ENCODE measurements around the gene RAMACL. TPM values are rescaled to one million over a fixed set of nuclear protein-coding genes. Genes with fewer than 3 reads are reported as not detected.

Gene RAMACL
- total RNA-seq, 1 donor from 2014 or later, result 8.0 TPM

GRCh38 chr6:166601956-166602355, 15.5 kb upstream of the RAMACL start:
- Histone ChIP-seq H3K4me3 (no peak overlapping the region), H3K36me3 (no peaks in the 10 kb centered on the region)

GRCh38 chr6:166600931-166601330, 14.5 kb upstream of the RAMACL start:
- H3K9me3 ChIP-seq, result no peaks in the 10 kb centered on the region
- DNase-seq (no peak), ATAC-seq (no peak)
- no peaks in the 10 kb centered on the region for H3K36me3 ChIP-seq
- no peak for TF ChIP-seq CTCF (IDR thresholded peaks at IDR 0.05)
- no peak overlapping the region for H3K4me3 ChIP-seq
- H3K27me3 ChIP-seq, result no peaks in the 10 kb centered on the region
- intact Hi-C loops (cut with DNase I), result no loop called here
- H3K4me1 ChIP-seq, result peaks cover 35% of the 10 kb centered on the region
- no peak overlapping the region for H3K27ac ChIP-seq

More at GRCh38 chr6:166601956-166602355, 15.5 kb upstream of the RAMACL start:
- Histone ChIP-seq H3K27ac (no peak overlapping the region), H3K9me3 (no peaks in the 10 kb centered on the region), H3K4me1 (peaks cover 31% of the 10 kb centered on the region), H3K27me3 (no peaks in the 10 kb centered on the region)
- no peak for ATAC-seq
- intact Hi-C loops (cut with DNase I), result no loop called here
- DNase-seq, result no peak
- TF ChIP-seq CTCF (IDR thresholded peaks at IDR 0.05), result no peak

- no peaks in the 10 kb centered on the region for H3K36me3 ChIP-seq
- H3K9me3 ChIP-seq, result no peaks in the 10 kb centered on the region
- H3K4me3 ChIP-seq, result no peak overlapping the region
- H3K4me1 ChIP-seq, result peaks cover 35% of the 10 kb centered on the region
- ATAC-seq (peak; percentile 38), DNase-seq (no peak)
- H3K27me3 ChIP-seq, result no peaks in the 10 kb centered on the region
- peak overlapping the region; percentile 80 for H3K27ac ChIP-seq
- no peak for TF ChIP-seq CTCF (IDR thresholded peaks at IDR 0.05)
- intact Hi-C loops (cut with DNase I), result no loop called here
Measured at GRCh38 chr6:166599205-166599604, 12.7 kb upstream of the RAMACL start.

GRCh38 chr6:166598441-166599138, 12.1 kb upstream of the RAMACL start:
- peak overlapping the region; percentile 9 for H3K4me3 ChIP-seq
- peaks cover 35% of the 10 kb centered on the region for H3K4me1 ChIP-seq
- ATAC-seq (peak; percentile 87), DNase-seq (no peak)
- H3K9me3 ChIP-seq, result no peaks in the 10 kb centered on the region
- H3K27me3 ChIP-seq, result no peaks in the 10 kb centered on the region
- H3K36me3 ChIP-seq, result no peaks in the 10 kb centered on the region
- intact Hi-C loops (cut with DNase I), result no loop called here
- no peak for TF ChIP-seq CTCF (IDR thresholded peaks at IDR 0.05)
- peak overlapping the region; percentile 80 for H3K27ac ChIP-seq

- Histone ChIP-seq H3K9me3 (no peaks in the 10 kb centered on the region), H3K27me3 (no peaks in the 10 kb centered on the region), H3K36me3 (no peaks in the 10 kb centered on the region), H3K27ac (peak overlapping the region; percentile 80), H3K4me3 (no peak overlapping the region), H3K4me1 (peaks cover 35% of the 10 kb centered on the region)
- intact Hi-C loops (cut with DNase I), result no loop called here
- no peak for DNase-seq
- TF ChIP-seq CTCF (IDR thresholded peaks at IDR 0.05), result no peak
- peak; percentile 54 for ATAC-seq
Measured at GRCh38 chr6:166597711-166598440, 11.4 kb upstream of the RAMACL start.
